ENCODE measurements around the gene RGS8. TPM values are rescaled to one million over a fixed set of nuclear protein-coding genes. Genes with fewer than 3 reads are reported as not detected.
A peak's percentile ranks its signal among the peaks of the same experiment; 100 is the strongest.

The RGS8 gene
- total and polyA plus RNA-seq, 10 of the 15 experiments (the other 5 are each of a cell fraction or from before 2014, with no cell fraction given) = 0.03 to 0.62 (median 0.33) TPM

GRCh38 chr1:182677397-182678098 lies 6.8 kb downstream of the RGS8 start (continued):
- TF ChIP-seq RB1 (IDR thresholded peaks at IDR 0.05; ENCODE audit: borderline replicate concordance) = no peak
- no peak for TF ChIP-seq USF1 (IDR thresholded peaks at IDR 0.05; ENCODE audit: borderline replicate concordance, extremely low read length, insufficient read depth, low read depth, low read length)
- TF ChIP-seq MEF2A (IDR thresholded peaks at IDR 0.05; ENCODE audit: insufficient read depth, low read depth, low read length) = peak; percentile 87
- TF ChIP-seq ZNF217 (IDR thresholded peaks at IDR 0.05) = peak; percentile 70; the same call in 1 of the 2 replicates
- TF ChIP-seq MEF2B (IDR thresholded peaks at IDR 0.05; ENCODE audit: partially characterized antibody, poor library complexity, severe bottlenecking) = peak; percentile 79
- peak; percentile 75; the same call in 1 of the 2 replicates for TF ChIP-seq TCF3 (IDR thresholded peaks at IDR 0.05; ENCODE audit: borderline replicate concordance, insufficient read depth, low read depth, low read length)
- TF ChIP-seq SMAD1 (IDR thresholded peaks at IDR 0.05; ENCODE audit: low read depth, partially characterized antibody) = peak; percentile 24
- TF ChIP-seq STAT1 (conservative IDR thresholded peaks at IDR 0.05) = no peak
- TF ChIP-seq RUNX3 (IDR thresholded peaks at IDR 0.05; ENCODE audit: low read length) = peak; percentile 82
- TF ChIP-seq NBN (IDR thresholded peaks at IDR 0.05) = peak; percentile 79; the same call in 1 of the 2 replicates
- peak; percentile 83 for TF ChIP-seq IKZF1 (conservative IDR thresholded peaks at IDR 0.05)
- peak; percentile 80; the same call in 1 of the 2 replicates for TF ChIP-seq ATF2 (IDR thresholded peaks at IDR 0.05; ENCODE audit: low read length)
- peak; percentile 86 for TF ChIP-seq TCF12 (IDR thresholded peaks at IDR 0.05; ENCODE audit: low read depth, low read length)
- TF ChIP-seq BCL11A (IDR thresholded peaks at IDR 0.05; ENCODE audit: low read depth, low read length) = peak; percentile 53; the same call in 1 of the 2 replicates
- TF ChIP-seq DPF2 (IDR thresholded peaks at IDR 0.05) = peak; percentile 72; the same call in 1 of the 2 replicates
- no peak for TF ChIP-seq NRF1 (conservative IDR thresholded peaks at IDR 0.05; ENCODE audit: low read depth, low read length)
- TF ChIP-seq ZBED1 (IDR thresholded peaks at IDR 0.05; ENCODE audit: borderline replicate concordance) = peak; percentile 46; the same call in 1 of the 2 replicates
- TF ChIP-seq E2F8 (IDR thresholded peaks at IDR 0.05; ENCODE audit: low read depth, partially characterized antibody) = peak; percentile 30
- TF ChIP-seq BHLHE40 (IDR thresholded peaks at IDR 0.05; ENCODE audit: borderline replicate concordance in 1 of 2, low read depth in 2 of 2, low read length in 1 of 2) = peak in 1 of 2 experiments; percentile 30; a peak in 1 of 4 replicates
- TF ChIP-seq SP1 (IDR thresholded peaks at IDR 0.05; ENCODE audit: low read depth, low read length) = no peak
- TF ChIP-seq MTA2 (IDR thresholded peaks at IDR 0.05; ENCODE audit: low read depth) = peak; percentile 97
- TF ChIP-seq IKZF2 (IDR thresholded peaks at IDR 0.05) = peak; percentile 87 to 88
- TF ChIP-seq PML (IDR thresholded peaks at IDR 0.05; ENCODE audit: low read length) = peak; percentile 54
- TF ChIP-seq NR2C1 (IDR thresholded peaks at IDR 0.05) = no peak
- peak; percentile 97 for TF ChIP-seq ATF7 (IDR thresholded peaks at IDR 0.05; ENCODE audit: low read depth)
- TF ChIP-seq SPI1 (IDR thresholded peaks at IDR 0.05; ENCODE audit: borderline replicate concordance, insufficient read depth, low read depth, low read length) = peak; percentile 47
- TF ChIP-seq ETV6 (conservative IDR thresholded peaks at IDR 0.05 in 1 of 2, IDR thresholded peaks at IDR 0.05 in 1 of 2; ENCODE audit: borderline replicate concordance in 1 of 2, low read depth in 1 of 2) = peak in 1 of 2 experiments; percentile 93; a peak in 2 of 4 replicates

Measured in GM12878 (cell line).